Type B pancreatic cell (in vitro differentiated cells): ENCODE results near the gene GLYATL2. TPM values are rescaled to one million over a fixed set of nuclear protein-coding genes. Genes with fewer than 3 reads are reported as not detected.

Source experiments
- DNase-seq: peaks from one replicate; pipeline ENCODE4 v3.0.0; 2021; ENCODE audit warnings: mixed read lengths; ENCODE audit not compliant: unreplicated experiment; ENCODE audit errors: extremely low spot score
- H3K27ac Mint-ChIP-seq: 2 replicates; pipeline ENCODE4 v1.8.0; 2021; ENCODE audit warnings: mild to moderate bottlenecking, mixed read lengths
- H3K27me3 Mint-ChIP-seq: 2 replicates; pipeline ENCODE4 v1.8.0; 2021; ENCODE audit warnings: mixed read lengths
- H3K36me3 Mint-ChIP-seq: 2 replicates; pipeline ENCODE4 v1.8.0; 2021; ENCODE audit warnings: mixed read lengths
- H3K4me1 Mint-ChIP-seq: one replicate; pipeline ENCODE4 v1.8.0; 2021; ENCODE audit warnings: mixed read lengths; ENCODE audit not compliant: unreplicated experiment
- H3K4me3 Mint-ChIP-seq: 2 replicates; pipeline ENCODE4 v1.8.0; 2021; ENCODE audit warnings: mild to moderate bottlenecking, mixed read lengths
- H3K9me3 Mint-ChIP-seq: 2 replicates; pipeline ENCODE4 v1.8.0; 2021; ENCODE audit warnings: mixed read lengths
- CTCF ChIP-seq: fragments of 200-600 bp; sonication (generic); conservative IDR thresholded peaks from 2 replicates; pipeline ENCODE4 v1.5.0; 2021; ENCODE audit warnings: antibody characterized with exemption, mild to moderate bottlenecking
- total RNA-seq: library from RNA; stranded (reverse); gene quantifications from 2 replicates; pipeline ENCODE4 v1.2.1, GENCODE V29; 2021; ENCODE audit warnings: low replicate concordance

The GLYATL2 gene
- total RNA-seq, 1 donor from 2014 or later: 0.58 TPM

GRCh38 chr11:58856806-58857205 lies 12.3 kb upstream of the GLYATL2 start:
- TF ChIP-seq CTCF: no peak
- no peak overlapping the region for H3K27ac Mint-ChIP-seq
- no peak for DNase-seq
- H3K4me3 Mint-ChIP-seq: no peak overlapping the region
- no peaks in the 10 kb centered on the region for H3K4me1 Mint-ChIP-seq
- H3K36me3 Mint-ChIP-seq: no peaks in the 10 kb centered on the region
- no peaks in the 10 kb centered on the region for H3K27me3 Mint-ChIP-seq
- peaks cover 15% of the 10 kb centered on the region for H3K9me3 Mint-ChIP-seq

GRCh38 chr11:58845386-58845785 lies 882 bp upstream of the GLYATL2 start:
- H3K36me3 Mint-ChIP-seq: no peaks in the 10 kb centered on the region
- TF ChIP-seq CTCF: no peak
- H3K4me3 Mint-ChIP-seq: no peak overlapping the region
- no peak overlapping the region for H3K27ac Mint-ChIP-seq
- H3K27me3 Mint-ChIP-seq: no peaks in the 10 kb centered on the region
- H3K4me1 Mint-ChIP-seq: no peaks in the 10 kb centered on the region
- no peaks in the 10 kb centered on the region for H3K9me3 Mint-ChIP-seq
- no peak for DNase-seq

DNA sequence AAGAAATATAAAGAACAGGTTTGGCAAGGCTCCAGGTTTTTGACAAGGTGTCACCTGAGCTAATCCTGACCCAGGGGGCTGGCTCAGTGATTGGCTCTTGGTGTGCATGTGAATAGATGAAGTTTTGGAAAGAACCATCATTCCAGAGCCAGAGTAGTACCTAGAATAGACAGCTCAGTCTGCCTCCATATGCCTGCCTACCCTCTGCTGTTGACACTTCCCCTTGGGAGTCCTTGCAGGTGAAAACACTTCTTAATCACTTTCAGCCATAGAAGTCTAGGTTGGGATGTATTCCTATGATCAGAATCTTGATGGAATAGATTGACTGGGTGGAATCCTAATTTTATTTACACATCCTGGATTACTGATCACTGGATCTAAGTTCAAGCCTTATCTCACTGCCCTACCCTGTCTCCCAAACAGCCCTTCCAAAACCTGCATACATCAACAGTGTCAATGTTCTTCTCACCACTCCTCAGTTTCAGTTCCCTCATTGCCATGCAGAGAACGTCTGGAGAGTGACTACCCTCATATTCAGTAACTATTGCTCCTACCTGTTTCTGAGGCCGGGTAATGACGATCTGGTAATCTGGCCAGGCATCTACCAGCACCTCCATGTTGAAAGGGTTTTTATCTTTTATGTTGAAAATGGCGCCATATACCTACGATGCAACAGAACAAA lies 6.7 kb downstream of the GLYATL2 start:
- H3K4me3 Mint-ChIP-seq: no peak overlapping the region
- H3K27ac Mint-ChIP-seq: no peak overlapping the region
- H3K27me3 Mint-ChIP-seq: no peaks in the 10 kb centered on the region
- no peaks in the 10 kb centered on the region for H3K36me3 Mint-ChIP-seq
- DNase-seq: no peak
- no peak for TF ChIP-seq CTCF
- H3K9me3 Mint-ChIP-seq: no peaks in the 10 kb centered on the region
- no peaks in the 10 kb centered on the region for H3K4me1 Mint-ChIP-seq

GRCh38 chr11:58832056-58832645 lies 12.4 kb downstream of the GLYATL2 start:
- H3K9me3 Mint-ChIP-seq: peaks cover 4% of the 10 kb centered on the region
- no peak overlapping the region for H3K27ac Mint-ChIP-seq
- no peaks in the 10 kb centered on the region for H3K27me3 Mint-ChIP-seq
- H3K4me3 Mint-ChIP-seq: no peak overlapping the region
- H3K4me1 Mint-ChIP-seq: no peaks in the 10 kb centered on the region
- no peaks in the 10 kb centered on the region for H3K36me3 Mint-ChIP-seq
- DNase-seq: no peak
- TF ChIP-seq CTCF: no peak

DNA sequence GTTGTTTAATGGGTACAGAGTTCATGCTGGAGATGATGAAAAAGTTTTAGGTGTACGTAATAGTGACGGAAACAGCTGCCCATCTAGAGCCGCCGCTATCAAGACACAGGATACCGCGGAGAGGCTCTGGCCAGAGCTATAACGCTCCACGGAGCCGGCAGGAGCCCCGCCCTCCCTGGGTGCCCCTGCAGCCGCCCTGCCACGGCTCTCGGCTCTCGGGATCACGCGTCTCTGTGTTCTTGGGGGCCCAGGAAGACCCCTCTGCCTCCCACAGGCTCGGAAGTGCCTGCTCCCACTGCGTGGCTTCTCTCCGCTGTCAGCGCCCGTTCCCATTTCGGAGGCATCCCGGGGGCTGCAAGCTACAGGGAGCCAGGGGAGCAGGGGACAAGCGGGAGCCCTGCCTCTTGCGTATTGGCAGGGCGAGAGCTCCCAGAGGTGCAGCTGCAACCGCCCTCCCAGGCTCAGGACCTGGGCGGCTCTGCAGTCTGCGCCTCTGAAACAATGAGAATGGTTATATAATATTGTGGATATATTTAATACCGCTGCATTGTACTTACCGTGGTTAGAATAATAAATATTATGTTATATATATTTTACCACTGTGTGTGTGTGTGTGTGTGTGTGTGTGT lies 13.7 kb downstream of the GLYATL2 start:
- no peak for TF ChIP-seq CTCF
- H3K9me3 Mint-ChIP-seq: peaks cover 4% of the 10 kb centered on the region
- no peaks in the 10 kb centered on the region for H3K36me3 Mint-ChIP-seq
- DNase-seq: no peak
- H3K27me3 Mint-ChIP-seq: no peaks in the 10 kb centered on the region
- no peaks in the 10 kb centered on the region for H3K4me1 Mint-ChIP-seq
- no peak overlapping the region for H3K4me3 Mint-ChIP-seq
- no peak overlapping the region for H3K27ac Mint-ChIP-seq
